T-helper 2 cell (primary cell): ENCODE results near the gene CAMK2A.

Source experiments
- DNase-seq, 5 experiments: peaks; one replicate each; pipeline versions ENCODE4 v3.0.0 to v3.0.0-alpha.2; 2012 to 2022
- total RNA-seq, 2 donors: gene quantifications; one replicate each; lab custom pipeline; 2026; lab: John Stamatoyannopoulos, UW

CAMK2A gene
- total RNA-seq: 0 reads per million in 2 donors

DNA sequence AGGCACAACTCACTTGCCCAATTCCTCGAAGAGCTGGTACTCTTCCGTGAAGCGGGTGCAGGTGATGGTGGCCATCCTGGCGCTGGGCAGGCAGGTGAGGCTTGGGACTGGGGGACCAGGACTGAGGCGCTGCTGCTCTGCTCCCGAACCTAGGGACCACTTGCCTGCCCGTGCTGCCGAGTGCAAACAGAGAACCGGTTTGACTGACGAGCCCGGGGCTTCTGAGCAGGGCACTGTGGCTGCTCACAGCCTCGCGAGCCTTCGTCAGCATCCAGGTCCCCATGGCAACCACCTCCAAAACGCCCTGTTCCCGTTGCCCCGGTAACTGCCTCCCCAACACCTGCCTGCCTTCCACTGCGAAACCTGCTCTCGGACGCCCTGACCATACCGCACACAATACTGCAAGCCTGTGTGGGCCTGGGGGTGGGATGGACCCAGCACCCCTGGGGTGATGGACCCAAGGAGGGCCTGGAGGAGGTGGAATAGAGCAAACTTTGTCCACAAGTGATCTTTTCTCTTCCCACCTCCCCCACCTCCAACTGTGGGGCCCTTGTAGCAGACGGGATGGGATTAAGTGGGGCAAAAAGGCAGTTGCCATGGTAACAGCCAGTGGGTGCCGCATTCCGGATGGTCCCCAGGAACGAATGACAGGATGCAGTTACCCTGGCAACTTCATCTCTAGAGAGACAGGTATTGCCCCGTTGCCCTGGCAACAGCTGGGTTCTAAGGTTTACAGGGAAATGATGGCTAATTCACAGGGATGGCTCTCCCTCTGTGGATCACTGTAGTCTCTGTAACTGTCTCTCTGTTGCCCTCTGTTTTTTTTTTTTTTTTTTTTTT, at the start of gene CAMK2A:
Gene CAMK2A (minus strand): TSS at position 223 of the 840 bp plus-strand sequence. CDS start 148 bp downstream, at position 75.
- peak in 1 of 5 experiments; percentile 13 for DNase-seq

DNA sequence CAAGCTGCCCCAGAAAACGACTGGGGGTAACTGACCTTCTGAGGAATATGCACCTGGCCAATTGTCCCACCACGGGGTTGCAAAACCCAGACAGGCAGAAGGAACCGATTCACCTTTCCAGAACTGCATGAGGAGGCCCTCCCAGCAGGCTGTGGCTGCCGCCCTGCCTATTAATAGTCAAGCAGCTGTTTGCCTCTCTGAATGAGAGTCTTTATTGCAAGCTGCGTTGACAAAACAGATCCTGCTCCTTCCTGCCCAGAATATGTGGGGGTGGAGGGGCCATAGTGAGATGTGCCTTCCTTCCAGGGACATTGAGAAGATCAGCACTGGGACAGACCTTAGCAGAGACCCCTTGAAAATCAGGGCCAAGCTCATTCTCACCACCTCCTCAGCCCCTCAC, 49.6 kb upstream of the CAMK2A start:
- no peak for DNase-seq

DNA sequence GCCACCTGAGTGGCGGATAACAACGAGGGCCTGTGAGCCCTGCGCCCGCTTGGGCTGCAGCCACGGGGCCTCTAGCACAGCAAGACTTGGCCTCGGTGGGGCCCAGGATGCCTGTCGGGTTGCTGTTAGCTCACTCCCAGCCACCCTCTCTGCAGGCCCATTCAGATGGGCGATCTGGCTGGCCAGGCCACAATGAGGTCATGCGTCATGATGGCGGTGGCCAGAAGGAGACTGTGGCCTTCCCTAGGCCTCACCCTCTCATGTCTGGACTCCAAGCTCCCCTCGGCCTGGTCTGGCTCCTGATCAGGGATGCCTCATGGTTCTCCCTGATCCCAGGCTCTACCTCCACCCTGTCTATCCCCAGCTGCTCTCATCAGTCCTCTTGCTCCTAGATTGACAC, 49.0 kb upstream of the CAMK2A start:
- DNase-seq: no peak

DNA sequence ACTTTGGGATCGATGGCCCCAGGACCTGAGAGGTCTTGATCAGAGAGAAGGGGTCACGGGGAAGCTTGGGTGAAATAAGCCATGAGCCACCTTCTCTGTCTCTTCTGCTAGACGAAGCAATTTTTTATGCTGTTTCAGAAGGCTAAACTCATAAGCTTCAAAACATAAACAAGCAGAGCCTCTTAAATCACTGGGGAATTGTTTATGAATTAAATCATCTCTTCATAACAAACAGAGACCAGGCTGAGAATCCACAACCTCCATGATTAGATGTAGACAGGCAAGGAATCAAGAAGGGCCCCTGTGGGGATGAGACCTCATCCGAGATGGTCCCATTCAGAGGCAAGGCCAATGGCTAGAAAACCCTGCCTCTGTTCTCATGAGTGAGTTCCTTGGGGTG, 46.2 kb upstream of the CAMK2A start:
- DNase-seq: no peak

DNA sequence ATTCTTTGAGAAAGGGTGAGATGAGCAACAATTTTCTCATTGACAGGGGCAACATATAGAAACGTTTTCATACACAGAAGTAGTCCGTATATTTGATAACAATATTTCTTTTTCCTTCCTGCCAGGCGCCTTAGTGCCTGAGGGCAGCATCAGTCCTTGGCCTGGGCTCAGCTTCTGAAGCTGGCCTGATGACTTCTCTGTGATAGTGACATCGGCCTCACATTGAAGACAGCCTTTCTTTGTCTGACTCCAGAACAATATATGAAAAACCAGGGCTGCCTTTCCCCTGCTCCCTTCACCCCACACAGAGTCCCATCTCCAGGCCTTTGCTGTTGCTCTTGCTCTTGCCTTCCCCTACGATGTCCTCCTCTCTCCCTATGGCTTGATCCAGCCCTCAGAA, 43.8 kb upstream of the CAMK2A start:
- no peak for DNase-seq

DNA sequence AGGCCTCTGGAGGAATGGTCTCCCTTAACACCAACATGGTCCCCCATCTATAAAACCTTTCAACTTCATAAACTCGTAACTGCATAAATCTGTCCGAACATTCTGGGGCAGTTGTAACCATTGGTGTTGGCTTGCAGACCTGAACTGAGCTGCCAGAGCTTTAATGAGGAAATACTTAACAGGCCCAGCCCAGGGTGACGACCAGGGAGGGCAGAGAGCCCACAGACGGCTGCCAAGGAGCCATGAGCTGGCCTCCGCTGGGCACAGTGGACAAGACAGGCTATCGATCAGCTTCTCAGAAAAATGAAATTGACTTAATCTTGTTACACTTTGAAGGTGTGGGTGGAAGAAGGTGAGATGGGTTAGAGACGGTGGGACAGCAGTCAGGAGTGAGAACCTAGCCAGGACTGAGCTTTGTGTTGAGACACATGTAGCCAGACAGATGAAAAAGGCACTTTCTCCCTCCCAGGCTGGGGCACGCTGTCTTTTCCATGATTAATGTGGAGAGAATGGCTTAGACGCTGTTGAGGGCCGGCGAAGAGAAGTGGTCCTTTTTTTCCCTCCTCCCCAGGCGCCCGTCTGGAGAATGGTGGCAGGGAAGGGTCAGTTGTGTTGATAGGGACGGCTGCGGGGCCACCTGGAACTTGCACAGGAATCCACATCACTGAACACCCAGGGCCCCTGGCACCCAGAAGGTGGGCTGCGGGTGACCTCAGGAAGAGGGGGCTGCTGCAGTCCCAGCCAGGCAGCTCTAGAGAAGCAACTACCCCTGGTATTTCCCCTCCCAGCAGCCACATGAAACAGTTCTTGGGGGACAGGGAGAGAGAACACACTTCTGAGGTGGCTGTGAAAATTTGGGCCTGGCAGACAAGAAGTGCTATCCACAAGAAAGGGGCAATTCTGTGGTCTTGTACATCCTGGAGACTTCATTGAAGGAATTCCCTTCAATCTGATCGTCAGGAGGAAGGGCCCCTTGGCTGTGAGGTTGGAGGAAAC, 40.6 kb upstream of the CAMK2A start:
- no peak for DNase-seq

DNA sequence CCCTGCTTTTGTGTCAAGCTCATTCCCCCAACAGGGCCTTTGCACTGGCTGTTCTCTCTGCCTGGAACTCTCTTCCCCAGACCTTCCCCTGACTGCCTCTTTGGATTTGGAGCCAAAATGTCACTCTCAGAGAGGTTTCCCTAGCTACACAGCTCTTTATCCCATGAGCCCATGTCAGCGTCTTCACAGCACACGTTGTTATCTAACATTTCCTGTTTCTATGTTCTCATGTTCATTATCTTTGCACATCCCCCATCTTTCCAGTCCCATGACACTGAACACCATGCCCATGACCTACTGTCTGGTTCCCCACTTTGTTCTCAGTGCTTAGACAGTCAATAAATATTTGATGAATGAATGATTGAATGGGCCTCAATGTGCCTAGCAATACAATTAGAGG, 39.5 kb upstream of the CAMK2A start:
- DNase-seq: no peak

DNA sequence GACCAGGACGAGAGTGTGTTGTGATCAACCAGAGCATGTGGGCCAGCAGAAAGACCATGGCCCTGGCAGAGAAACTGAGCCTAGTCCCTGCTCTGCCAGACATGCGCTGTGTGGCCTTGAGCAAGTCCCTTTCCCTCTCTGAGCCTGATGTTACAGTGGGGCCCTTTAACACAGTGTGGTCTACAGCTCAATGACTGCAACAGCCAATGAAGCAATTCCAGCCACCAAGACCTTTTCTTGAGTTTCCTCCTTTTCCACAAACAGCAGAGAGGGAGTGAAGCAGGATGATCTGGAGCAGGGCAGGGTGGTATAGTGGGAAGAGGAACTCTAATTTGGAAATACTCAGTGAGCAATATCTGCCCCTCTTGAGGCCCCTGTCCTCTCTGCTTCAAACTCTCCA, 38.9 kb upstream of the CAMK2A start:
- DNase-seq: no peak

DNA sequence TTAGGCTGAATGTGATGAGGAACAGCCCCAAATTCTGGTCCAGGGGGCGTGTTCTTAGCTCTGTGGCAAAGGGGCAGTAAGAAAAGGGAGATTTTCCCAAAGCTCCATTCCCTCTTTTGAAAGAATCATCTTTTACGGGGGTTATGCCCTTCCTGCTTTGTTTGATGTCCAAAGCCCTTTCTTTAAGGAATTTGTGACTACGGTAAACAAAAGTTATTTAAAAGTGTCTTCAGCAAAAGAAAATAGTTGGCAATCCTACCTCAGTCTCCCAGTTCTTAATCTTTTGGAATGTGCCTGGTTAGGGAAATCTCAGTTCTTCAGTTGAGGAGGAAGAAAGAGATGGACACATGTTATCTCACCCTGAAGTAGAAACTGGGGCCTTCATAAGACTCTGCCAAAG, 37.6 kb upstream of the CAMK2A start:
- no peak for DNase-seq

DNA sequence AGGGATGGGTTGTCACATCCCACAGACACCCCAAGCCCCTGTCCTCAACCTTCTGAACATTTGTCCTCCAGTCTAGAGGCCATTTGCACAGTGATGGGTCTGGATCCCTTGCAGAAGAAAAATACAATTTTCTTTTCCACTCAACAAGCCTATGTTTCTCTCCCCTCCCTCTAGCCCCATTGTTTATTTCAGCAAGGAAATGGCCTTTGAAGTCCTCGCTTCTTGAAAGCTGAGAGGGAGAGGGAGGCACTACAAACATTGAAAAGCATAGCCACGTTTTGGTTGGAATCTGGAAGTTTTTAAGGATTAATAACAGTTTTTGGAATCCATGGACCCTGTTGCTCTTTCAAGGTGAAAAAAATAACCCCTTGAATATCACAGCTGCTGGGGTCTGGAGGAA, 37.1 kb upstream of the CAMK2A start:
- no peak for DNase-seq

DNA sequence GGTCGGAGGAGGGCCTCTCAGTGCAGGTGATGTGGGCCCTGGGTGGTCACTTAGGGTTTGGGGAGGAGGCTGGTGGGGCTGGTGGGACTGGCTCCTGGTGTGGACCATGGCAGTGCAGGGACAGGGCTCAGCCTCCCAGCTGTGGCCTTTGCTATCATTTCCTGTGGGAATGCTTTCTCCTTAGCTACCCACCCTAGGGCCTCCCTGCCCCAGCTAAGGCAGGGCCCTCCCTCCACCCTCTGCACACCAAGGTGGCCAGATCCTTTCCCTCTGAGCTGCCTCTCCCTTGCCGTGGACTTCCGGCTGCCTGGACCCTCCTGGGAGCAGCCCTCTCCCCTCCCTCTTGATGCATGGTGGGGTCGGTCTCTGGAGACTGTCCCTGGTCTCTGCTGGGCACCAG, 35.9 kb upstream of the CAMK2A start:
- no peak for DNase-seq

DNA sequence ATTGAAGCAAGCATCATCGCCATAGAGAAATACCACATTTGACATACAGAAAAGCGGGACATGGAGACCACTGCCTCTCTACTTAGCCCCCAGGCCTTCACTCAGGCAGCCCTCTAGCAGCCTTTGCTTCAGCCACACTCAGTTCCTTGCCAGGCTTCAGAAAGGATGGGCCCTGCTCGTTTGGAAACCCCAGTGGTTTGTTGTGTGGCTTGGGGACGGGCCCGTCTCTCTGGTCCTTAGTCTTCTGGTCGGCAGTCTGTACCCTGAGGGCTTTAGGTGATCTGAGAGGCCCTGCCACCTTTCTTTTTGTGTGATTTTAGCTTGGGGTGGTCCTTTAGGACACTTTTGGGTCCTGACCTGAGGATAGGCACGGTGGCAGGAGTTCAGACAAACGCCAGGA, 34.2 kb upstream of the CAMK2A start:
- no peak for DNase-seq

DNA sequence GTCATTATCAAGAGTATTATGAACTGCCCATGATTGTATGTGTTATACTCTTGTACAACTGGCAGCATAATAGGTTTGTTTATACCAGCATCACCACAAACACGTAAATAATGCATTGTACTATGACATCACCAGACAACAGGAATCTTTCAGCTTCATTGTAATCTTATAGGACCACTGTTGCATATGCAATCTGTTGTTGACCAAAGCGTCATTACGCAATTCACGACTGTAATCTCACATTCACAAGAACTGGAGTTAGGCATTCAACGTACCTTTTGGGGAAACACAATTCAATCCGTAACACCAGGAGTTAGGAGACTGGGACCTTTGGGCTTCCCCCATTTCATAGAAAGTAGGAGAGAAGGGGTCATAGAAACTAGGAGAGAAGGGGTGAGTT, 33.5 kb upstream of the CAMK2A start:
- no peak for DNase-seq

DNA sequence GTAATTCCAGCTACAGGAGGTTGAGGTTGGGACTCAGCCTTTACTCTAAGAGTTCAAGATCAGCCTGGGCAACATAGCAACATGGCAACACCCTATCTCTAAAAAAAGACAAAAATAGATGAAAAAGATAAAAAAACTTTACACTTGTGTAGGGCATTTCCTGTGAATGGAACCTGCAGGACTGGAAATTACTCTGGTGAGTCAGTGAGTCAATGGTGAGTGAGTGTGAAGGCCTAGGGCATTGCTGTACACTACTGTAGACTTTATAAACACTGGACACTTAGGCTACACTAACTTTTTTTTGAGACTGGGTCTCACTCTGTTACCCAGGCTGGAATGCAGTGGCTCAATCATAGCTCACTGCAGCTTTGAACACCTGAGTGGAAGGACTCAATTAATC, 32.6 kb upstream of the CAMK2A start:
- DNase-seq: no peak

DNA sequence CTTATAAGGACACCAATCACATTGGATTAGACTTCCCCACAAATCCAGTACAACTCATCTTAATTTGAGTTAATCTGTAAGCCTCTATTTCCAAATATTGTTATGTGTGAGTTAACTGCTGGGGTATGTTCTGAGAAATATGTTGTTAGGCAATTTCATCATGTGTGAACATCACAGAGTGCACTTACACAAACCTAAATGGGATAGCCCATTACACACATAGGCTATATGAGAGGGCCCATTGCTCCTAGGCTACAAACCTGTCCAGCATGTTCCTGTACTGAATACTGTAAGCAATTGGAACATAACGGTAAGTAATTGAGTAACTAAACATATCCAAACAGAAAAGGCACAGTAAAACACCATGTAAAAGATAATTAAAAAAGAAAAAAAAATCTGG, 32.2 kb upstream of the CAMK2A start:
- no peak for DNase-seq

DNA sequence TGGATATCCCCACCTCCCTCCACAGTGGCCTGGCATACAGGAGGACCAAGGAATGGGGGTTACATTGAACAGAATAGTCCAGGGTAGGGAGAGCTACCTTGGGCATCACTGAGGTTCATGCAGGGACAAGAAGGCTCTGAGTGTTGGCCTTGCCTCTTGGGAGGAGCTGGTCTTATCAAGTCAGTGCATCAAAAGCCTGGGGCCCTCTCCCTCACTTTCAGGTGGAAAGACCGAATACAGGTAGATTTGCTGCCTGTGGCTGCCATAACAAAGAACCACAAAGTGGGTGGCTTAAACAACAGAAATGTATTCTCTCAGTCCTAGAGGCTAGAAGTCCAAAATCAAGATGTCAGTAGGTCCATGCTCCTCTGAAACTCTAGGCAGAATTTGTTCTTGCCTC, 31.6 kb upstream of the CAMK2A start:
- DNase-seq: no peak

DNA sequence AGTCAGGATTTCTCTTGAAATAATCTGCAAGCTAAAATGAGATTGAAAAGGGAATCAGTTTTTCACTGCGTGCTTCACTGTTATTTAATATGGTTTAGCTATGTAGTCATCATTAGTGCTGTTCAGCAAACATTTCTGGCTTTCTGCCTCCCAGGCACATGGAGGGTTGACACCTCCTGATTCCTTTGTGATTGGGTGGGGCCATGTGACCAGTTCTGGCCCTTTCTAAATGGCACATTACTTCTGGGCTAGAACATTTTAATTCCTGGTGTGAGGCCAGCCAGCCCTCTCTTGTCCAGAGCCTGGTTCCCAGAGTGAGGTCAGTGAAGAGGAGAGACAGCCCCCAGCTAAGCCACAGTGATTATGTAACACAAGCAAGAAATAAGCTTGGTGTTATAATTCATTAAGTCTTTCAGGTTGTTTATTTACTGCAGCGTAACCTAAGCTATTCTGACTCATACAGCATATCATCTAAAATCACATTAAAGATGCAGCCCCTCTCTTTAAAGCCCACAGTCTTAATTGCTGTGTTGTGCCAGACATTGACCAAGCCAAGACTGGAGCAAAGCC, 30.6 kb upstream of the CAMK2A start:
- DNase-seq: no peak

DNA sequence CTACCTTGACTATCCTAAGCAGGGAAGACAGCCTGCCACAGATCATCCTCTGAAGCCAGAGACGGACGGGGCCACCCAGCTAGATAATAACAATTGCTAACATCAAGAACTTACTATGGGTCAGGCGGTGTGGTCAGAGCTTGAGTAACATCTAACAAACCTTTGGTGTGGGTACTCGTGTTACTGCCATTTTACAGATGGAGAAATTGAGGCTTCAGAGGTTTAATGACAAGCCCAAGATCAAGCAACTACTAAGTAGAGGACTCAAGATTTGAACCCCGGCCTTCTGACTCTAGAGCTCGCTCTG, 29.9 kb upstream of the CAMK2A start:
- no peak for DNase-seq

DNA sequence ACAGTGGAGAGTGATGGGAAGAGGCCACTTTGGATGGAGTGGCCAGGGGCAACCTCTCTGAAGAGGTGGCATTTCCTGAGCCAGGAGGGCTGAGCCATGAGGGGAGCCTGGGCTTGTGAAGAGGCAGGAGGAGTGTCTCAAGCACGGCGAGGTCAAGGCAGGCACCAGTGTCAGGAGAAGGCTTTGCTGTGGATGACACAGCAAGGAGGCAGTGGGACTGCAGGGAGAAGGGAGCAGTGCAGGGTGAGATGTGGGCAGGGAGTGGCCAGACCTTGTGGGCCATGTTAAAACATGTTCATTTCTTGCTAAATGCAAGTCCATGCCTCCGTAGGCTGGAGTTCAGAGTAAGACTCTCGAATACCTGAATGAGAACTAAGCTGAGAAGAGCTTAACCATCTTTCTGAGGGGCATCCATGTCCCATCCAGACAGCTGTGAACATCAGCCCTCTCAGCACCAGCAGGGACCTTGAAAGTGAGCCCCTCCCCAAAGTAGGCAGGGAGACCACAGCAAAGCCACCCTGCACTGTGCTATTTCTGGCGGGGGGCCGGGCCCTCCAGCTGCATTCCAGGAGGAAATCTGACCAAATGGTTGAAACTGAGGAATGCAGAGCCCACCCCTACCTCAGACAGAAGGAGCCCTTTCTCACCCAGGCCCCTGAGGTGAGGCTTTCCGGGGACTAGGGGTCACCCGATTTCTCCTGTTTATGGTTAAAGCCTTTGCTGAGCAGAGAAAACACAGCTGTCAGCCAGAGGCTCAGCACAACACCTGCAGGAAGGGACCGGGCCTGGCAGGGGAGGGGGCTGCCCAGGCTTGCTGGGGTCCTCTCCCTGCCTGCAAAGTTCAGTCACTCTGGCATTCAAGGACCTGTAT, 29.3 kb upstream of the CAMK2A start:
- no peak for DNase-seq

DNA sequence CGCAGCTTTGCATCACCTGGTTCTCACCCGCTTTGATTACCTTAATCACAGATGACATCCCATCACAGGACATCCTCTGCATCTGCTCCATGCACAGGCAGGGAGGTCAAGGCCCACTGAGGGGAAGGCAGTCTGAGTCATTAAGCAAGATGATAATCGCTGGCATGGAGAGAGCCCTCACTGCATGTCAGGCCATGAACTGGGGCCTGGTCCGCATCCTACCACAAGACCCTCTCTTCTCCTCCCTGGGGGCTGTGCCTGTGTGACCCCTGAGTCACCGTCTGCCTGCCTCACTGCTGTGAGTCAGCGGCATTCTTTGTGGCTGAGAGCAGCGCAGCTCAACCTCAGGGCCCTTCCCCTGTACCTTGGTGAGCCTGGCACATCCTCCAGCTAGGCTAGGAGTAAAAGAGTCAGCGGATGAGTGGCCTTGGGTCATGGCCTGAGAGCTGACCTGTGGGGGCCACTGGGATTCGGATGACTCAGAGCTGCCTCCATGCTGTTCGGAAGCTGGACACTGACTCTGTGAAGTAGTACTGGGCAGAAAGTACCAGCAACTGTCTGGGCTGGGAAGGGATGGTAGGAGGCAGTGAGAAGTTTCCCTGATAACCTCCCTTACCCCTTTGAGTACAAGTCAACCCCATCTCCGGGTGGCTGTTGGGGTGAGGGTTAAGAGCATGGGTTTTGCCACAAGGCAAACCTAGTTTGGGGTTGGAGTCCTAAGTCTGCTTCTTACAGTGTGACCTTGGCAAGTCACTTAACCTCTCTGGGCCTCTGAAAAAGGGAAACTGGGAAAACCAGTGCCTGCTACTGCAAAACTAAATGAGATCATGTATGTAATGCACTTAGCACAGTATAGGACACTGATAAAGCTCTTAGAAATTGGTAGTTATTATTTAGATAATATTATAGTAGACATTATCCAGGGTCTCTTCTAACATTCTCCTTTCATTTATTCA, 27.8 kb upstream of the CAMK2A start:
- DNase-seq: no peak

DNA sequence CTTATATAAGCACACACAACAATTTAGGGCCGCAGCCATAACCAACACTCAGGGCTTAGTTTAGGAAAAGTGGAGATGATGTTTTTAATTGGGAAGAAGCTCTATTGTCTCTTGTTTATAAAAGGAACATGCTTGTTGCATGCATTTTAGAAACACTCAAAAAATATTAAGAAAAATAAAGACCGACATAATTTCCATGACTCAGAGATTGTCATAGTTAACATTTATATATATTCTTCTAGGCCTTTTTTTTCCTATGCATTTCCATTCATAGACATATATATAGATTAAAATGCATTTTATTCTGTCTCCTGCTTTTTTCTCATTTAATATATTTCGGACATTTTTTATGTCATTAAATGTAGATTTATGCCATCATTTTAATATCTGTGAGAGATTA, 26.7 kb upstream of the CAMK2A start:
- no peak for DNase-seq
